ENCODE results near the gene MEGF10. TPM values are rescaled to one million over a fixed set of nuclear protein-coding genes. Genes with fewer than 3 reads are reported as not detected.

MEGF10 gene
- total and polyA plus RNA-seq, 2 donors (not counting 1 experiment from before 2014, with no cell fraction given), result not detected

DNA sequence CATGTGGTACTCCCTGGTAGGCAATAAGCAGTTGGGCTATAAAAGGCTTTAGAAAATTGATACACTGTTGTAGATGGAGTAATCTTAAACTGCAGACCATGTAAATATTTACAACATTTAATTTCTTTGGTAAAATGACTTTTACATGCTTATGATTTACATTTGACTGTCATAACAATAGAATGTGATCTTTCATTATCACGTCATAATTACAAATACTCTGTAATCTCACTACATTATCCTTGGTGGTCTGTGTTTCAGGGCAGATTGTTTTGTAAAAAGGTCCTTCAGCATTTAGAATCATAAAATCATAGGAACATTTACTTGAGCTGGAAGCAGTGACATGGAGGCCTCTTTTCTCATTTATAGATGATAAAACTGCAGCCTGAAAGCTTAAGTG, 153.6 kb downstream of the MEGF10 start:
- DNase-seq, result no peak
- CTCF ChIA-PET, result no interaction called here
- no peak for TF ChIP-seq EZH2 (IDR thresholded peaks at IDR 0.05; ENCODE audit: borderline replicate concordance, insufficient read depth, low read depth, low read length, poor library complexity, severe bottlenecking)
- TF ChIP-seq, protein P1, sequence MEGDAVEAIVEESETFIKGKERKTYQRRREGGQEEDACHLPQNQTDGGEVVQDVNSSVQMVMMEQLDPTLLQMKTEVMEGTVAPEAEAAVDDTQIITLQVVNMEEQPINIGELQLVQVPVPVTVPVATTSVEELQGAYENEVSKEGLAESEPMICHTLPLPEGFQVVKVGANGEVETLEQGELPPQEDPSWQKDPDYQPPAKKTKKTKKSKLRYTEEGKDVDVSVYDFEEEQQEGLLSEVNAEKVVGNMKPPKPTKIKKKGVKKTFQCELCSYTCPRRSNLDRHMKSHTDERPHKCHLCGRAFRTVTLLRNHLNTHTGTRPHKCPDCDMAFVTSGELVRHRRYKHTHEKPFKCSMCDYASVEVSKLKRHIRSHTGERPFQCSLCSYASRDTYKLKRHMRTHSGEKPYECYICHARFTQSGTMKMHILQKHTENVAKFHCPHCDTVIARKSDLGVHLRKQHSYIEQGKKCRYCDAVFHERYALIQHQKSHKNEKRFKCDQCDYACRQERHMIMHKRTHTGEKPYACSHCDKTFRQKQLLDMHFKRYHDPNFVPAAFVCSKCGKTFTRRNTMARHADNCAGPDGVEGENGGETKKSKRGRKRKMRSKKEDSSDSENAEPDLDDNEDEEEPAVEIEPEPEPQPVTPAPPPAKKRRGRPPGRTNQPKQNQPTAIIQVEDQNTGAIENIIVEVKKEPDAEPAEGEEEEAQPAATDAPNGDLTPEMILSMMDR (IDR thresholded peaks at IDR 0.05), result no peak

DNA sequence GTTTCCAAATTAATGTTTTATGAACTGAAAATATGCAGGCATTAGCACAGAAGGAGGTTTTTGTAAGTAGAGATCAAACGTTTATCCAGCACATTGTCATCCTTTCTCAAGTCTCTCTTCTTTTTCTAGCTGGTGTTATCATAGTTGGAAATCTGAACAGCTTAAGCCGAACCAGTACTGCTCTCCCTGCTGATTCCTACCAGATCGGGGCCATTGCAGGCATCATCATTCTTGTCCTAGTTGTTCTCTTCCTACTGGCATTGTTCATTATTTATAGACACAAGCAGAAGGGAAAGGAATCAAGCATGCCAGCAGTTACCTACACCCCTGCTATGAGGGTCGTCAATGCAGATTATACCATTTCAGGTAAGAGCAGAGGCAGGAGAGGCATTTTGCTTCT, 154.7 kb downstream of the MEGF10 start:
- no peak overlapping the region for H3K4me2 ChIP-seq (replicated peaks; ENCODE audit: low read depth, low read length, poor library complexity, severe bottlenecking)

More for the DNA sequence above, 153.6 kb downstream of the MEGF10 start:
- Mint-ChIP-seq H3K27me3 (peaks cover 11% of the 10 kb centered on the region), H3K9me3 (ENCODE audit: insufficient read depth) (no peaks in the 10 kb centered on the region), H3K4me3 (no peak overlapping the region), H3K4me1 (no peaks in the 10 kb centered on the region), H3K27ac (no peak overlapping the region)
- H3K27me3 ChIP-seq (replicated peaks in 1 of 4; ENCODE audit: control extremely low read depth in 1 of 4, control insufficient read depth in 3 of 4, insufficient read depth in 4 of 4, low read length in 3 of 4), result no peaks in the 10 kb centered on the region
- H3K4me2 ChIP-seq (replicated peaks; ENCODE audit: low read depth, low read length, poor library complexity, severe bottlenecking), result no peak overlapping the region
- POLR2A ChIA-PET, result no interaction called here
- no peak overlapping the region for H3K4me3 ChIP-seq (ENCODE audit: control extremely low read depth in 1 of 5, extremely low read depth in 1 of 5, insufficient read depth in 1 of 5, low read depth in 2 of 5, low read length in 4 of 5)
- no peaks in the 10 kb centered on the region for H3K9me3 ChIP-seq (ENCODE audit: control extremely low read depth in 1 of 3, control insufficient read depth in 2 of 3, insufficient read depth in 1 of 3, low read length in 2 of 3)
- H3K36me3 ChIP-seq (replicated peaks in 1 of 2; ENCODE audit: control extremely low read depth in 1 of 2, control insufficient read depth in 1 of 2, extremely low read depth in 1 of 2, insufficient read depth in 2 of 2, low read length in 1 of 2), result no peaks in the 10 kb centered on the region
- H3K9ac ChIP-seq (ENCODE audit: low read length), result no peak overlapping the region
- no peak overlapping the region for H3K27ac ChIP-seq (ENCODE audit: low read length in 2 of 2)
- no peak overlapping the region for H2AFZ ChIP-seq (ENCODE audit: insufficient read depth, low read depth, low read length, poor library complexity, severe bottlenecking)
- WGBS (ENCODE audit: insufficient coverage), result no CpG with 5 or more reads among the region's 1 CpG
- H3K4me1 ChIP-seq (ENCODE audit: control insufficient read depth in 2 of 2, insufficient read depth in 2 of 2, low read length in 2 of 2), result no peaks in the 10 kb centered on the region
- H3K79me2 ChIP-seq (ENCODE audit: control insufficient read depth, insufficient read depth, low read length), result no peaks in the 10 kb centered on the region
- intact Hi-C loops (cut with micrococcal nuclease), result loop anchor here (5.0 kb wide), 1 partner anchor 607 kb away; no protein-coding TSS in a partner anchor
- ATAC-seq (ENCODE audit: low read depth), result no peak
- no peaks in the 10 kb centered on the region for H4K20me1 ChIP-seq (ENCODE audit: control insufficient read depth, insufficient read depth, low read length, poor library complexity, severe bottlenecking)

More for the DNA sequence above, 154.7 kb downstream of the MEGF10 start:
- no peak for ATAC-seq (ENCODE audit: low read depth)
- H3K4me1 Mint-ChIP-seq, result no peaks in the 10 kb centered on the region
- no peaks in the 10 kb centered on the region for H3K9me3 Mint-ChIP-seq (ENCODE audit: insufficient read depth)
- peaks cover 8% of the 10 kb centered on the region for H3K27me3 Mint-ChIP-seq
- Histone ChIP-seq H3K9ac (ENCODE audit: low read length) (no peak overlapping the region), H3K36me3 (replicated peaks in 1 of 2; ENCODE audit: control extremely low read depth in 1 of 2, control insufficient read depth in 1 of 2, extremely low read depth in 1 of 2, insufficient read depth in 2 of 2, low read length in 1 of 2) (no peaks in the 10 kb centered on the region), H2AFZ (ENCODE audit: insufficient read depth, low read depth, low read length, poor library complexity, severe bottlenecking) (no peak overlapping the region), H3K27me3 (replicated peaks in 1 of 4; ENCODE audit: control extremely low read depth in 1 of 4, control insufficient read depth in 3 of 4, insufficient read depth in 4 of 4, low read length in 3 of 4) (no peaks in the 10 kb centered on the region), H3K4me3 (ENCODE audit: control extremely low read depth in 1 of 5, extremely low read depth in 1 of 5, insufficient read depth in 1 of 5, low read depth in 2 of 5, low read length in 4 of 5) (no peak overlapping the region), H3K4me1 (ENCODE audit: control insufficient read depth in 2 of 2, insufficient read depth in 2 of 2, low read length in 2 of 2) (no peaks in the 10 kb centered on the region), H4K20me1 (ENCODE audit: control insufficient read depth, insufficient read depth, low read length, poor library complexity, severe bottlenecking) (no peaks in the 10 kb centered on the region), H3K9me3 (ENCODE audit: control extremely low read depth in 1 of 3, control insufficient read depth in 2 of 3, insufficient read depth in 1 of 3, low read length in 2 of 3) (no peaks in the 10 kb centered on the region), H3K27ac (ENCODE audit: low read length in 2 of 2) (no peak overlapping the region), H3K79me2 (ENCODE audit: control insufficient read depth, insufficient read depth, low read length) (no peaks in the 10 kb centered on the region)
- intact Hi-C loops (cut with micrococcal nuclease), result no loop called here
- 100% methylated on average over 2 of the region's 4 CpGs for WGBS (ENCODE audit: insufficient coverage)
- ChIA-PET CTCF (interaction anchor here (1.1 to 1.3 kb wide), 2 partner anchors 9 to 46 kb away, joined by 3 read pairs; no protein-coding TSS in a partner anchor), POLR2A (no interaction called here)
- DNase-seq, result no peak
- TF ChIP-seq, protein P1 (IDR thresholded peaks at IDR 0.05), result no peak
- TF ChIP-seq EZH2 (IDR thresholded peaks at IDR 0.05; ENCODE audit: borderline replicate concordance, insufficient read depth, low read depth, low read length, poor library complexity, severe bottlenecking), result no peak
- no peak overlapping the region for H3K27ac Mint-ChIP-seq
- no peak overlapping the region for H3K4me3 Mint-ChIP-seq
